Bronchus fibroblast of lung (primary cell): ENCODE measurements around the gene RNF43. TPM values are rescaled to one million over a fixed set of nuclear protein-coding genes. Genes with fewer than 3 reads are reported as not detected.

Experiments
- total RNA-seq: library from RNA; depleted of rRNA; stranded (reverse); fragments of >200 nt; gene quantifications from 2 replicates; pipeline ENCODE4 v1.2.3, GENCODE V29; 2015

Gene RNF43
- total RNA-seq, result under 0.01 TPM in 1 of 2 replicates, not detected in the other

DNA sequence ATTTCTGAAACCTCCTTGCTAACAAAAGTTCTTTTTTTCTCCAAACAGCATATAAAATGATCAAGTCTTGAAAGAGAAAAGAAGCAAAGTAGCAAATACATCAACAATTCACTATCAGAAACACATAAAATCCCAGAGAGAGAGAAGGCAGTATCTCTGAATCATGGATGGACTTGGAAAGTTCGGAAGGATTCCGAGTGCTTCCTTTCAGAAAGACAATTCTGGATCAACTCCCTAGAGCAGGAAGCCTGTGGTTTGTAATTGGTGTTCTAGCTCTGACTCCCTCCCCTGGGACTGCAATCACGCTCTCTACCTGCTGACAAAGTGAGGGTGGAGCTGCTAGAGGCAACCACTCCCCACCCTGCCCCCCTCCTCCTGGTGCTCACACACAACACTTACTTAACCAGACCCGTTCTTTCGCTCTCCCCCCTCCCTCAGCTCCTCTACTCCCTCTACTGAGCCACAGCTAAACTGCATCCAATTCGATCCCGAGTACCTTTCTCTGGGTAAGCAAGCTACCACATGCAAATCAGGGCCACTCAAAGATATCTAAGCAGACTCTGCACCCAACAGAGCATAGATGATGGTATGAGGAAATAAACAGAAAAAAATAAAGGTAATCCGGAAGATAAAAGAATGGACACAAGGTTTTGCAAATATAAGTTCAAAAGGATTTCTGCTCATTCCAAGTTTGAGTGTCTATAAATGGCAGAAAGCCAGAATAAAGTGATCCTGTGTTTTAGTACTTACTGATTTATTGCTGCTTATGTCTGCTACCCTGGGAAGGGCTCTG, at the start of gene RNF43:
RNF43 (minus strand) TSS at position 235 of the 793 bp plus-strand sequence. CDS start 1,957 bp downstream, outside the sequence.

Other genes starting within 250 kb of the RNF43 start
- gene EPX, start 224.8 kb downstream of the RNF43 start, total RNA-seq, result not detected in 2 replicates
- gene MKS1, start 198.3 kb downstream of the RNF43 start, total RNA-seq, result 11.9 and 16.5 TPM in 2 replicates
- not detected in 2 replicates for gene LPO, start 178.9 kb downstream of the RNF43 start, total RNA-seq
- gene MPO, start 136.6 kb downstream of the RNF43 start, total RNA-seq, result under 0.01 TPM in 1 of 2 replicates, not detected in the other
- 0.34 and 2.7 TPM in 2 replicates for gene TSPOAP1, start 88.7 kb downstream of the RNF43 start, total RNA-seq
- 55.8 and 72.2 TPM in 2 replicates for gene SUPT4H1, start 65.3 kb downstream of the RNF43 start, total RNA-seq
- under 0.01 and 0.34 TPM in 2 replicates for gene HSF5, start 70.9 kb upstream of the RNF43 start, total RNA-seq
- 38.7 and 49.3 TPM in 2 replicates for gene MTMR4, start 97.1 kb upstream of the RNF43 start, total RNA-seq